CD14-positive monocyte (primary cell): ENCODE measurements around the gene LRRC58. TPM values are rescaled to one million over a fixed set of nuclear protein-coding genes. Genes with fewer than 3 reads are reported as not detected.

ENCODE experiments used
- DNase-seq, 3 donors: peaks; one replicate each; pipeline ENCODE4 v3.0.0-alpha.2; 2011 to 2022
- H2AFZ ChIP-seq: 2 replicates; pipeline ENCODE4 v1.6.0; 2012; ENCODE audit warnings: mild to moderate bottlenecking, low read depth, low read length, inconsistent platforms; ENCODE audit not compliant: insufficient read depth, poor library complexity, severe bottlenecking
- H3K27ac ChIP-seq, 2 donors: 1 replicate in 1 of 2; 2 replicates in 1 of 2; pipeline ENCODE4 v1.5.1; 2012 to 2013; ENCODE audit warnings: low read length in 2 of 2, control low read depth in 1 of 2, inconsistent platforms in 1 of 2, low read depth in 1 of 2, mild to moderate bottlenecking in 1 of 2
- H3K27me3 ChIP-seq, 2 donors: one replicate each; pipeline versions ENCODE4 v1.6.0 to v1.6.1; 2011 to 2013; ENCODE audit warnings: low read length in 2 of 2; ENCODE audit not compliant: control insufficient read depth in 2 of 2, insufficient read depth in 2 of 2
- H3K36me3 ChIP-seq, 2 donors: replicated peaks in 1 of 2; 1 replicate in 1 of 2; 2 replicates in 1 of 2; pipeline versions ENCODE4 v1.5.1 to v1.6.1; 2012 to 2013; ENCODE audit warnings: low read length in 2 of 2, control low read depth in 1 of 2, inconsistent platforms in 1 of 2, mild to moderate bottlenecking in 1 of 2; ENCODE audit not compliant: insufficient read depth in 2 of 2, control insufficient read depth in 1 of 2
- H3K4me1 ChIP-seq, 2 donors: 1 replicate in 1 of 2; 2 replicates in 1 of 2; pipeline versions ENCODE4 v1.5.1 to v1.6.1; 2012 to 2013; ENCODE audit warnings: low read length in 2 of 2, control low read depth in 1 of 2, inconsistent platforms in 1 of 2, mild to moderate bottlenecking in 1 of 2, moderate library complexity in 1 of 2; ENCODE audit not compliant: insufficient read depth in 2 of 2, control insufficient read depth in 1 of 2
- H3K4me2 ChIP-seq: replicated peaks from 2 replicates; pipeline ENCODE3; 2012; ENCODE audit warnings: low read length, moderate library complexity, mild to moderate bottlenecking; ENCODE audit not compliant: poor library complexity, severe bottlenecking; ENCODE audit errors: extremely low read depth
- H3K4me3 ChIP-seq, 3 experiments: fragments of 200-600 bp in 1 of 3; sonication (generic) in 1 of 3; replicated peaks in 1 of 3; 1 replicate in 2 of 3; 2 replicates in 1 of 3; pipeline ENCODE4 v1.5.1; 2011 to 2013; ENCODE audit warnings: low read length in 3 of 3, mild to moderate bottlenecking in 3 of 3, control low read depth in 2 of 3, low read depth in 2 of 3, inconsistent platforms in 1 of 3, moderate library complexity in 1 of 3
- H3K79me2 ChIP-seq: 2 replicates; pipeline ENCODE4 v1.6.0; 2012; ENCODE audit warnings: mild to moderate bottlenecking, control low read depth, inconsistent platforms, low read length, moderate library complexity; ENCODE audit not compliant: insufficient read depth
- H3K9ac ChIP-seq: 2 replicates; pipeline ENCODE4 v1.6.0; 2017; ENCODE audit warnings: low read length, mild to moderate bottlenecking; ENCODE audit not compliant: insufficient read depth, poor library complexity, severe bottlenecking
- H3K9me3 ChIP-seq, 2 donors: replicated peaks in 1 of 2; 1 replicate in 1 of 2; 2 replicates in 1 of 2; pipeline versions ENCODE4 v1.5.1 to v1.6.1; 2012 to 2013; ENCODE audit warnings: low read length in 2 of 2, control low read depth in 1 of 2; ENCODE audit not compliant: control insufficient read depth in 1 of 2, insufficient read depth in 1 of 2
- H4K20me1 ChIP-seq: 2 replicates; pipeline ENCODE4 v1.6.0; 2012; ENCODE audit warnings: mild to moderate bottlenecking, low read length, control low read depth, moderate library complexity; ENCODE audit not compliant: insufficient read depth
- H3K27ac Mint-ChIP-seq, 7 donors: one replicate each; pipeline ENCODE4 v1.8.0; 2020; ENCODE audit warnings: mild to moderate bottlenecking in 7 of 7, mixed read lengths in 7 of 7, moderate library complexity in 6 of 7, inconsistent platforms in 2 of 7
- H3K27me3 Mint-ChIP-seq, 3 donors: one replicate each; pipeline ENCODE4 v1.8.0; 2021 to 2022; ENCODE audit warnings: low read depth in 3 of 3, mild to moderate bottlenecking in 3 of 3, mixed read lengths in 3 of 3, moderate library complexity in 3 of 3, inconsistent platforms in 1 of 3
- H3K36me3 Mint-ChIP-seq, 2 donors: one replicate each; pipeline ENCODE4 v1.8.0; 2020; ENCODE audit warnings: mixed read lengths in 2 of 2, inconsistent platforms in 1 of 2, mild to moderate bottlenecking in 1 of 2
- H3K4me1 Mint-ChIP-seq: one replicate; pipeline ENCODE4 v1.8.0; 2020; ENCODE audit warnings: mild to moderate bottlenecking, mixed read lengths
- H3K4me3 Mint-ChIP-seq, 2 donors: one replicate each; pipeline ENCODE4 v1.8.0; 2020; ENCODE audit warnings: mild to moderate bottlenecking in 2 of 2, mixed read lengths in 2 of 2, moderate library complexity in 1 of 2
- H3K9me3 Mint-ChIP-seq, 7 donors: one replicate each; pipeline ENCODE4 v1.8.0; 2020 to 2022; ENCODE audit warnings: mixed read lengths in 7 of 7, mild to moderate bottlenecking in 6 of 7, moderate library complexity in 6 of 7, inconsistent platforms in 2 of 7
- WGBS: methylation state at CpG from one replicate; pipeline ENCODE4 v1.1.5; 2013; ENCODE audit warnings: missing lambda C conversion rate; ENCODE audit not compliant: insufficient coverage; 5-methylcytosine and 5-hydroxymethylcytosine counted together
- intact Hi-C, 2 donors: fragments of 100-400 bp; cut with micrococcal nuclease; formaldehyde crosslinking; loops; one replicate each; pipeline versions ENCODE4 v1.15.0 to v1.15.1; 2023
- polyA plus RNA-seq, 3 donors: library from polyadenylated mRNA; depleted of rRNA in 1 of 3; unstranded in 2 of 3; stranded (reverse) in 1 of 3; fragments of 300-500 nt in 2 of 3; fragments of >200 nt in 1 of 3; fragmentation: Illumina TruSeq in 2 of 3; gene quantifications; 1 replicate in 2 of 3; 2 replicates in 1 of 3; pipeline ENCODE4 v1.2.3, GENCODE V29; 2012 to 2021
- TF ChIP-seq, protein P1 (sequence below): fragments of 200-600 bp; IDR thresholded peaks from one replicate; pipeline ENCODE4 v1.8.0; 2022; ENCODE audit warnings: antibody characterized with exemption, mild to moderate bottlenecking

Gene LRRC58
- polyA plus RNA-seq, 3 donors: 6.5 to 12.4 (median 8.3) TPM

DNA sequence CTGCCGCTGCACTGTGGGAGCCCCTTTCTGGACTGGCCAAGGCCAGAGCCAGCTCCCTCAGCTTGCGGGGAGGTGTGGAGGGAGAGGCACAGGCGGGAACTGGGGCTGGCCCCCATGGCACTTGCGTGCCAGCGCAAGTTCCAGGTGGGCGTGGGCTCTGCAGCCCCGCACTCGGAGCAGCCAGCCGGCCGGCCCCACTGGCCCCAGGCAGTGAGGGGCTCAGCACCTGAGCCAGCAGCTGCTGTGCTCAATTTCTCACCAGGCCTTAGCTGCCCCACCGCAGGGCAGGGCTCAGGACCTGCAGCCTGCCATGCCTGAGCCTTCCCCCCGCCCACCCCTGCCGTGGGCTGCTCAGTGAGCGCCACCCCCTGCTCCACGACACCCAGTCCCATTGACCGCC lies 59.5 kb downstream of the LRRC58 start:
- Histone ChIP-seq H4K20me1 (no peaks in the 10 kb centered on the region), H3K4me3 (no peak overlapping the region), H3K27me3 (peaks cover 20 to 25% of the 10 kb centered on the region in 2 donors), H3K9me3 (peaks cover 5 to 18% of the 10 kb centered on the region in 2 donors), H3K27ac (no peak overlapping the region), H3K79me2 (no peaks in the 10 kb centered on the region), H3K36me3 (no peaks in the 10 kb centered on the region), H3K4me1 (peaks cover 0 to 5% of the 10 kb centered on the region in 2 donors), H3K4me2 (no peak overlapping the region), H2AFZ (no peak overlapping the region), H3K9ac (no peak overlapping the region)
- intact Hi-C loops: no loop called here
- Mint-ChIP-seq H3K9me3 (peaks cover 10 to 34% (median 30%) of the 10 kb centered on the region in 7 donors), H3K27me3 (peaks cover 28 to 33% (median 29%) of the 10 kb centered on the region in 3 donors), H3K4me3 (no peak overlapping the region), H3K27ac (no peak overlapping the region), H3K36me3 (no peaks in the 10 kb centered on the region), H3K4me1 (peaks cover 2% of the 10 kb centered on the region)
- no peak for DNase-seq
- TF ChIP-seq, protein P1, sequence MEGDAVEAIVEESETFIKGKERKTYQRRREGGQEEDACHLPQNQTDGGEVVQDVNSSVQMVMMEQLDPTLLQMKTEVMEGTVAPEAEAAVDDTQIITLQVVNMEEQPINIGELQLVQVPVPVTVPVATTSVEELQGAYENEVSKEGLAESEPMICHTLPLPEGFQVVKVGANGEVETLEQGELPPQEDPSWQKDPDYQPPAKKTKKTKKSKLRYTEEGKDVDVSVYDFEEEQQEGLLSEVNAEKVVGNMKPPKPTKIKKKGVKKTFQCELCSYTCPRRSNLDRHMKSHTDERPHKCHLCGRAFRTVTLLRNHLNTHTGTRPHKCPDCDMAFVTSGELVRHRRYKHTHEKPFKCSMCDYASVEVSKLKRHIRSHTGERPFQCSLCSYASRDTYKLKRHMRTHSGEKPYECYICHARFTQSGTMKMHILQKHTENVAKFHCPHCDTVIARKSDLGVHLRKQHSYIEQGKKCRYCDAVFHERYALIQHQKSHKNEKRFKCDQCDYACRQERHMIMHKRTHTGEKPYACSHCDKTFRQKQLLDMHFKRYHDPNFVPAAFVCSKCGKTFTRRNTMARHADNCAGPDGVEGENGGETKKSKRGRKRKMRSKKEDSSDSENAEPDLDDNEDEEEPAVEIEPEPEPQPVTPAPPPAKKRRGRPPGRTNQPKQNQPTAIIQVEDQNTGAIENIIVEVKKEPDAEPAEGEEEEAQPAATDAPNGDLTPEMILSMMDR: no peak
- WGBS: 97% methylated on average over 16 of the region's 16 CpGs

- H3K79me2 ChIP-seq: no peaks in the 10 kb centered on the region
- peaks cover 37 to 48% of the 10 kb centered on the region in 2 donors for H3K27me3 ChIP-seq
- TF ChIP-seq, protein P1: no peak
- DNase-seq: no peak
- H3K4me2 ChIP-seq: no peak overlapping the region
- no peak overlapping the region for H3K9ac ChIP-seq
- Mint-ChIP-seq H3K27ac (no peak overlapping the region), H3K4me1 (peaks cover 5% of the 10 kb centered on the region), H3K9me3 (peaks cover 10 to 18% (median 17%) of the 10 kb centered on the region in 7 donors), H3K4me3 (peak overlapping the region in 1 of 2 donors; percentile 36), H3K27me3 (peaks cover 49 to 62% (median 52%) of the 10 kb centered on the region in 3 donors), H3K36me3 (no peaks in the 10 kb centered on the region)
- no peak overlapping the region for H3K4me3 ChIP-seq
- no peak overlapping the region for H3K27ac ChIP-seq
- peaks cover 8 to 10% of the 10 kb centered on the region in 2 donors for H3K9me3 ChIP-seq
- H3K4me1 ChIP-seq: peaks cover 0 to 5% of the 10 kb centered on the region in 2 donors
- 71% methylated on average over 1 of the region's 2 CpGs for WGBS
- H3K36me3 ChIP-seq: no peaks in the 10 kb centered on the region
- intact Hi-C loops: no loop called here
- no peak overlapping the region for H2AFZ ChIP-seq
- no peaks in the 10 kb centered on the region for H4K20me1 ChIP-seq
Observed at GRCh38 chr3:120286465-120286864, 62.7 kb downstream of the LRRC58 start.
